OCI-LY1 (cell line): ENCODE data around the gene IQGAP2.

Experiments
- H2AFZ ChIP-seq: fragments of 200-600 bp; sonication (generic), shearing (Covaris generic); 2 replicates; pipeline ENCODE4 v1.6.0; 2014; ENCODE audit warnings: antibody characterized with exemption, mild to moderate bottlenecking, low read length
- H3F3A ChIP-seq: fragments of 200-600 bp; sonication (generic), shearing (Covaris generic); 2 replicates; pipeline ENCODE4 v1.6.0; 2014; ENCODE audit warnings: mild to moderate bottlenecking, antibody characterized with exemption, low read length, moderate library complexity; ENCODE audit not compliant: insufficient read depth
- H3K27ac ChIP-seq: fragments of 200-600 bp; sonication (generic); 2 replicates; pipeline ENCODE4 v1.5.1; 2014; ENCODE audit warnings: low read length, mixed run types, mild to moderate bottlenecking, low read depth; ENCODE audit not compliant: poor library complexity, severe bottlenecking
- H3K27me3 ChIP-seq: fragments of 200-600 bp; sonication (generic); 2 replicates; pipeline ENCODE4 v1.6.0; 2014; ENCODE audit warnings: antibody characterized with exemption, mild to moderate bottlenecking, low read length, moderate library complexity; ENCODE audit not compliant: insufficient read depth
- H3K36me3 ChIP-seq: fragments of 200-600 bp; sonication (generic); 2 replicates; pipeline ENCODE4 v1.6.1; 2014; ENCODE audit warnings: mild to moderate bottlenecking, antibody characterized with exemption, low read length, moderate library complexity, mixed read lengths; ENCODE audit not compliant: insufficient read depth
- H3K4me1 ChIP-seq: fragments of 200-600 bp; sonication (generic); 2 replicates; pipeline ENCODE4 v1.5.1; 2014; ENCODE audit warnings: mild to moderate bottlenecking, low read length, moderate library complexity; ENCODE audit not compliant: insufficient read depth, severe bottlenecking
- H3K4me2 ChIP-seq: fragments of 200-600 bp; sonication (generic), shearing (Covaris generic); 2 replicates; pipeline ENCODE4 v1.6.1; 2014; ENCODE audit warnings: low read length
- H3K4me3 ChIP-seq: fragments of 200-600 bp; sonication (generic); 2 replicates; pipeline ENCODE4 v1.5.1; 2014; ENCODE audit warnings: low read length, low read depth, mild to moderate bottlenecking, mixed read lengths; ENCODE audit not compliant: poor library complexity, severe bottlenecking
- H3K79me2 ChIP-seq: fragments of 200-600 bp; shearing (Covaris generic); 2 replicates; pipeline ENCODE4 v1.6.1; 2016; ENCODE audit warnings: mixed run types, low read length, mixed read lengths; ENCODE audit not compliant: insufficient read depth
- H3K9ac ChIP-seq: fragments of 200-600 bp; sonication (generic), shearing (Covaris generic); 2 replicates; pipeline ENCODE4 v1.6.1; 2014; ENCODE audit warnings: mild to moderate bottlenecking, low read length, mixed read lengths
- H3K9me2 ChIP-seq: fragments of 200-600 bp; sonication (generic), shearing (Covaris generic); 2 replicates; pipeline ENCODE4 v1.6.1; 2014; ENCODE audit warnings: low read depth, mild to moderate bottlenecking, low read length, mixed read lengths
- H3K9me3 ChIP-seq: fragments of 200-600 bp; shearing (Covaris generic); 2 replicates; pipeline ENCODE4 v1.6.1; 2014; ENCODE audit warnings: low read length, mixed read lengths
- H4K20me1 ChIP-seq: fragments of 200-600 bp; sonication (generic), shearing (Covaris generic); 2 replicates; pipeline ENCODE4 v1.6.0; 2016; ENCODE audit warnings: mild to moderate bottlenecking, low read length; ENCODE audit not compliant: insufficient read depth
- CTCF ChIP-seq: fragments of 200-600 bp; sonication (generic), shearing (Covaris generic); IDR thresholded peaks from 2 replicates; pipeline ENCODE4 v1.5.1; 2017; ENCODE audit warnings: mild to moderate bottlenecking, antibody characterized with exemption, low read length, moderate library complexity, mixed read lengths
- EZH2 ChIP-seq: fragments of 200-600 bp; sonication (generic), shearing (Covaris generic); IDR thresholded peaks from 2 replicates; pipeline ENCODE4 v1.8.0; 2017; ENCODE audit warnings: borderline replicate concordance, mixed run types, mild to moderate bottlenecking, antibody characterized with exemption, low read length, moderate library complexity, mixed read lengths

Gene IQGAP2

GRCh38 chr5:76439929-76440328 lies 36.8 kb downstream of the IQGAP2 start:
- Histone ChIP-seq H3K4me3 (no peak overlapping the region), H2AFZ (no peak overlapping the region), H3K9me3 (0 out of 2 replicates have a peak, but pooled peaks cover 3% of the 10 kb centered on the region), H3K9me2 (no peaks in the 10 kb centered on the region), H3K79me2 (no peaks in the 10 kb centered on the region), H3K4me2 (no peak overlapping the region), H3K4me1 (no peaks in the 10 kb centered on the region), H3K36me3 (no peaks in the 10 kb centered on the region), H4K20me1 (no peaks in the 10 kb centered on the region), H3K27ac (no peak overlapping the region), H3K9ac (no peak overlapping the region), H3K27me3 (no peaks in the 10 kb centered on the region), H3F3A (no peaks in the 10 kb centered on the region)
- TF ChIP-seq CTCF (no peak), EZH2 (no peak)

- no peak overlapping the region for H2AFZ ChIP-seq
- no peaks in the 10 kb centered on the region for H4K20me1 ChIP-seq
- H3K9ac ChIP-seq = no peak overlapping the region
- H3K9me2 ChIP-seq = no peaks in the 10 kb centered on the region
- no peaks in the 10 kb centered on the region for H3K27me3 ChIP-seq
- no peaks in the 10 kb centered on the region for H3F3A ChIP-seq
- no peak overlapping the region for H3K27ac ChIP-seq
- H3K79me2 ChIP-seq = no peaks in the 10 kb centered on the region
- no peaks in the 10 kb centered on the region for H3K36me3 ChIP-seq
- H3K4me3 ChIP-seq = no peak overlapping the region
- no peak for TF ChIP-seq CTCF
- no peak for TF ChIP-seq EZH2
- H3K4me1 ChIP-seq = no peaks in the 10 kb centered on the region
- no peak overlapping the region for H3K4me2 ChIP-seq
- H3K9me3 ChIP-seq = 0 out of 2 replicates have a peak, but pooled peaks cover 3% of the 10 kb centered on the region
These were observed 38.0 kb downstream of the IQGAP2 start for GRCh38 chr5:76441101-76441500.

- no peaks in the 10 kb centered on the region for H3K79me2 ChIP-seq
These were observed 39.0 kb downstream of the IQGAP2 start for GRCh38 chr5:76441890-76442673.

More at GRCh38 chr5:76441890-76442673, 39.0 kb downstream of the IQGAP2 start:
- Histone ChIP-seq H3K9ac (no peak overlapping the region), H3K4me2 (no peak overlapping the region), H3K4me3 (no peak overlapping the region), H3K27me3 (no peaks in the 10 kb centered on the region), H3K36me3 (no peaks in the 10 kb centered on the region), H3F3A (no peaks in the 10 kb centered on the region), H3K4me1 (no peaks in the 10 kb centered on the region), H3K9me2 (no peaks in the 10 kb centered on the region), H4K20me1 (no peaks in the 10 kb centered on the region), H3K27ac (no peak overlapping the region), H2AFZ (no peak overlapping the region), H3K9me3 (0 out of 2 replicates have a peak, but pooled peaks cover 3% of the 10 kb centered on the region)
- TF ChIP-seq CTCF (no peak), EZH2 (no peak)
